Measurements from ENCODE around the gene AKAP13. TPM values are rescaled to one million over a fixed set of nuclear protein-coding genes. Genes with fewer than 3 reads are reported as not detected.

Gene AKAP13
- total RNA-seq, 4 donors from 2014 or later: 57.3 to 178 (median 81.5) TPM

GRCh38 chr15:85742186-85742821 is 361.9 kb downstream of the AKAP13 start:
- no peak overlapping the region for H3K4me3 ChIP-seq
- DNase-seq: no peak
- peaks cover 36 to 91% (median 52%) of the 10 kb centered on the region in 3 donors for H3K36me3 ChIP-seq
- WGBS, 2 donors: 53 to 56% methylated on average over 7 to 8 of the region's 8 CpGs
- H3K27ac ChIP-seq: peak overlapping the region in 2 of 4 donors; percentile 7 to 9
- H3K9me3 ChIP-seq: no peaks in the 10 kb centered on the region
- no peaks in the 10 kb centered on the region for H3K27me3 ChIP-seq
- TF ChIP-seq CTCF (IDR thresholded peaks at IDR 0.05): no peak
- TF ChIP-seq POLR2A (IDR thresholded peaks at IDR 0.05): no peak
- peaks cover 0 to 12% (median 4%) of the 10 kb centered on the region in 3 donors for H3K4me1 ChIP-seq
- intact Hi-C loops (cut with DNase I): no loop called here

GRCh38 chr15:85743392-85744055 is 363.1 kb downstream of the AKAP13 start:
- WGBS, 2 donors: 66 to 80% methylated on average over 10 to 12 of the region's 14 CpGs
- H3K9me3 ChIP-seq: no peaks in the 10 kb centered on the region
- intact Hi-C loops (cut with DNase I): no loop called here
- peaks cover 36 to 91% (median 53%) of the 10 kb centered on the region in 3 donors for H3K36me3 ChIP-seq
- TF ChIP-seq POLR2A (IDR thresholded peaks at IDR 0.05) (no peak), CTCF (IDR thresholded peaks at IDR 0.05) (no peak)
- no peak overlapping the region for H3K4me3 ChIP-seq
- H3K27ac ChIP-seq: no peak overlapping the region
- no peak for DNase-seq
- H3K4me1 ChIP-seq: peaks cover 0 to 18% (median 4%) of the 10 kb centered on the region in 3 donors
- no peaks in the 10 kb centered on the region for H3K27me3 ChIP-seq

- H3K27me3 ChIP-seq: no peaks in the 10 kb centered on the region
- no peaks in the 10 kb centered on the region for H3K9me3 ChIP-seq
- H3K27ac ChIP-seq: no peak overlapping the region
- no peak overlapping the region for H3K4me3 ChIP-seq
- peaks cover 36 to 98% (median 53%) of the 10 kb centered on the region in 3 donors for H3K36me3 ChIP-seq
- DNase-seq: no peak
- intact Hi-C loops (cut with DNase I): no loop called here
- TF ChIP-seq CTCF (IDR thresholded peaks at IDR 0.05) (no peak), POLR2A (IDR thresholded peaks at IDR 0.05) (no peak)
- WGBS, 2 donors: 60 to 86% methylated on average over 1 to 6 of the region's 10 CpGs
- peaks cover 0 to 28% (median 8%) of the 10 kb centered on the region in 3 donors for H3K4me1 ChIP-seq
Measured at GRCh38 chr15:85744579-85744978, 364.2 kb downstream of the AKAP13 start.

- Histone ChIP-seq H3K27me3 (no peaks in the 10 kb centered on the region), H3K4me1 (peaks cover 0 to 33% (median 8%) of the 10 kb centered on the region in 3 donors), H3K27ac (no peak overlapping the region), H3K4me3 (no peak overlapping the region), H3K9me3 (no peaks in the 10 kb centered on the region), H3K36me3 (peaks cover 36 to 94% (median 50%) of the 10 kb centered on the region in 3 donors)
- intact Hi-C loops (cut with DNase I): no loop called here
- TF ChIP-seq CTCF (IDR thresholded peaks at IDR 0.05): no peak
- TF ChIP-seq POLR2A (IDR thresholded peaks at IDR 0.05): no peak
- no peak for DNase-seq
- 85 to 89% methylated on average over 10 to 12 of the region's 12 CpGs for WGBS, 2 donors
Measured at GRCh38 chr15:85745023-85745422, 364.6 kb downstream of the AKAP13 start.

- peaks cover 36 to 88% (median 48%) of the 10 kb centered on the region in 3 donors for H3K36me3 ChIP-seq
- no peak overlapping the region for H3K4me3 ChIP-seq
- H3K27me3 ChIP-seq: no peaks in the 10 kb centered on the region
- DNase-seq: no peak
- 72 to 74% methylated on average over 10 of the region's 14 CpGs for WGBS, 2 donors
- peaks cover 0 to 39% (median 8%) of the 10 kb centered on the region in 3 donors for H3K4me1 ChIP-seq
- H3K27ac ChIP-seq: no peak overlapping the region
- H3K9me3 ChIP-seq: no peaks in the 10 kb centered on the region
- intact Hi-C loops (cut with DNase I): no loop called here
- TF ChIP-seq CTCF (IDR thresholded peaks at IDR 0.05) (no peak), POLR2A (IDR thresholded peaks at IDR 0.05) (no peak)
Measured at GRCh38 chr15:85745525-85746150, 365.2 kb downstream of the AKAP13 start.

Data from esophagus squamous epithelium (tissue), 5 donors.